Melanocyte of skin (primary cell): ENCODE data around the gene NFKBIZ. TPM values are rescaled to one million over a fixed set of nuclear protein-coding genes. Genes with fewer than 3 reads are reported as not detected.

Experiments used
- total RNA-seq, 2 donors: library from RNA; depleted of rRNA; stranded (reverse); fragments of >200 nt; gene quantifications; 2 replicates each; pipeline ENCODE4 v1.2.3, GENCODE V29; 2012

NFKBIZ gene
- total RNA-seq: 100 to 1,000 TPM; 147 to 211 TPM

GRCh38 chr3:101848754-101849713, at the start of gene NFKBIZ:
Gene NFKBIZ, plus strand, starts transcription at chr3:101849514. Its CDS starts 115 bp downstream, at chr3:101849629.

Other genes with a start within 250 kb of the NFKBIZ start
- gene ZBTB11, start 172.4 kb upstream of the NFKBIZ start, total RNA-seq: 10 to 100 TPM; 25.5 to 29.6 TPM
- 1,000 to 10,000 TPM in 1 of 2 donors, 100 to 1,000 TPM in 1; 588 to 1,284 TPM for gene RPL24, start 162.8 kb upstream of the NFKBIZ start, total RNA-seq
- 10 to 100 TPM; 27.3 to 29.3 TPM for gene CEP97, start 124.9 kb upstream of the NFKBIZ start, total RNA-seq
- gene NXPE3, start 70.3 kb upstream of the NFKBIZ start, total RNA-seq: 10 to 100 TPM in 1 of 2 donors, 1 to 10 TPM in 1; 9.6 to 15.7 TPM